NCI-H2171 treated with DMSO at 0.1 percent for 48 hours (cell line): ENCODE data around the gene ETFBKMT.
"Not testable (repeated sequence)": the region's sequence is repeated elsewhere in the genome, so short reads cannot be mapped to it uniquely, and the experiment has no call there.

Experiments
- DNase-seq: peaks from one replicate; lab custom pipeline; 2025; lab: John Stamatoyannopoulos, UW

ETFBKMT gene

DNA sequence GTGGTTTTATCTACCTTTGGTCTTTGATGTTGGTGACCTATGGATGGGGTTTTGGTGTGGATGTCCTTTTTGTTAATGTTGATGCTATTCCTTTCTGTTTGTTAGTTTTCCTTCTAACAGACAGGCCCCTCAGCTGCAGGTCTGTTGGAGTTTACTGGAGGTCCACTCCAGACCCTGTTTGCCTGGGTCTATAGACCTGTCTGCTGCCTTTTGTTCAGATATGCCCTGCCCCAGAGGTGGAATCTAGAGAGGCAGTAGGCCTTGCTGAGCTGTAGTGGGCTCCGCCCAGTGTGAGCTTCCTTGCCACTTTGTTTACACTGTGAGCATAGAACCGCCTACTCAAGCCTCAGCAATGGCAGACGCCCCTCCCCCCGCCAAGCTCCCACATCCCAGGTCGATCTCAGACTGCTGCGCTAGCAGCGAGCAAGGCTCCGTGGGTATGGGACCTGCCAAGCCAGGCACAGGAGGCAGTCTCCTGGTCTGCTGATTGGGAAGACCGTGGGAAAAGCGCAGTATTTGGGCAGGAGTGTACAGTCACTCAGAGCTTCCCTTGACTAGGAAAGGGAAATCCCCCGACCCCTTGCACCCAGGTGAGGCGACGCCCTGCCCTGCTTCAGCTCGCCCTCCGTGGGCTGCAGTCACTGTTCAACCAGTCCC lies 59.2 kb downstream of the ETFBKMT start:
- not testable (repeated sequence) for DNase-seq

- no peak for DNase-seq
Observed at GRCh38 chr12:31722580-31722979, 63.1 kb downstream of the ETFBKMT start.
